Neuronal stem cell (in vitro differentiated cells): ENCODE results near the gene COL6A1.

ENCODE experiments used
- DNase-seq: peaks from one replicate; pipeline ENCODE4 v3.0.0-alpha.2; 2013; ENCODE audit warnings: low spot score
- H2AFZ ChIP-seq: one replicate; pipeline ENCODE4 v1.6.1; 2013; ENCODE audit warnings: mild to moderate bottlenecking, low read length, inconsistent platforms
- H2AK5ac ChIP-seq: 2 replicates; pipeline ENCODE4 v1.6.1; 2013; ENCODE audit warnings: low read depth, mild to moderate bottlenecking, inconsistent platforms, low read length, moderate library complexity, mixed read lengths
- H2BK120ac ChIP-seq: 2 replicates; pipeline ENCODE4 v1.6.1; 2013; ENCODE audit warnings: low read depth, mild to moderate bottlenecking, inconsistent platforms, low read length, moderate library complexity, mixed read lengths
- H2BK12ac ChIP-seq: one replicate; pipeline ENCODE4 v1.6.1; 2013; ENCODE audit warnings: low read length, inconsistent platforms
- H2BK15ac ChIP-seq: 2 replicates; pipeline ENCODE4 v1.6.1; 2013; ENCODE audit warnings: mild to moderate bottlenecking, low read length, inconsistent platforms, mixed read lengths
- H2BK5ac ChIP-seq: one replicate; pipeline ENCODE4 v1.6.1; 2013; ENCODE audit warnings: inconsistent platforms, mild to moderate bottlenecking, low read length, moderate library complexity
- H3K14ac ChIP-seq: one replicate; pipeline ENCODE4 v1.6.1; 2013; ENCODE audit warnings: low read length, inconsistent platforms
- H3K18ac ChIP-seq: 2 replicates; pipeline ENCODE4 v1.6.1; 2013; ENCODE audit warnings: low read length, inconsistent platforms
- H3K23ac ChIP-seq: 2 replicates; pipeline ENCODE4 v1.6.1; 2013; ENCODE audit warnings: low read depth, mild to moderate bottlenecking, mixed read lengths, low read length, inconsistent platforms; ENCODE audit not compliant: poor library complexity
- H3K27ac ChIP-seq: replicated peaks from 3 replicates; pipeline ENCODE4 v1.5.1; 2013; ENCODE audit warnings: low read length, inconsistent platforms
- H3K27me3 ChIP-seq, 3 experiments: 2 replicates each; pipeline ENCODE4 v1.6.1; 2013; ENCODE audit warnings: low read length in 3 of 3, mild to moderate bottlenecking in 2 of 3, inconsistent platforms in 1 of 3, low read depth in 1 of 3, mixed read lengths in 1 of 3, moderate library complexity in 1 of 3; ENCODE audit not compliant: control insufficient read depth in 3 of 3, insufficient read depth in 3 of 3
- H3K36me3 ChIP-seq, 2 donors: replicated peaks in 1 of 2; 2 replicates each; pipeline ENCODE4 v1.6.1; 2013; ENCODE audit warnings: low read length in 2 of 2; ENCODE audit not compliant: control insufficient read depth in 2 of 2, insufficient read depth in 2 of 2
- H3K4ac ChIP-seq: 2 replicates; pipeline ENCODE4 v1.6.1; 2013; ENCODE audit warnings: inconsistent platforms, mild to moderate bottlenecking, low read length, moderate library complexity
- H3K4me1 ChIP-seq, 2 donors: 1 replicate in 1 of 2; 2 replicates in 1 of 2; pipeline ENCODE4 v1.6.1; 2013; ENCODE audit warnings: low read length in 2 of 2, low read depth in 1 of 2; ENCODE audit not compliant: control insufficient read depth in 2 of 2, insufficient read depth in 1 of 2
- H3K4me2 ChIP-seq: one replicate; pipeline ENCODE4 v1.6.1; 2013; ENCODE audit warnings: mild to moderate bottlenecking, low read length, inconsistent platforms; ENCODE audit not compliant: insufficient read depth, poor library complexity, severe bottlenecking
- H3K4me3 ChIP-seq, 2 donors: 2 replicates each; pipeline ENCODE4 v1.5.1; 2013; ENCODE audit warnings: low read length in 2 of 2, mild to moderate bottlenecking in 2 of 2, inconsistent platforms in 1 of 2, moderate library complexity in 1 of 2
- H3K79me1 ChIP-seq: one replicate; pipeline ENCODE4 v1.6.1; 2013; ENCODE audit warnings: low read depth, mild to moderate bottlenecking, inconsistent platforms, low read length, moderate library complexity
- H3K9ac ChIP-seq: one replicate; pipeline ENCODE4 v1.6.1; 2013; ENCODE audit warnings: mild to moderate bottlenecking, low read depth, low read length, inconsistent platforms; ENCODE audit not compliant: poor library complexity
- H3K9me3 ChIP-seq, 2 donors: replicated peaks in 1 of 2; 2 replicates each; pipeline versions ENCODE3 to v1.6.1; 2013; ENCODE audit warnings: low read length in 2 of 2, mild to moderate bottlenecking in 2 of 2, inconsistent platforms in 1 of 2, low read depth in 1 of 2, mixed read lengths in 1 of 2, moderate library complexity in 1 of 2; ENCODE audit not compliant: control insufficient read depth in 2 of 2, insufficient read depth in 1 of 2
- H4K8ac ChIP-seq: one replicate; pipeline ENCODE4 v1.6.1; 2013; ENCODE audit warnings: low read depth, mild to moderate bottlenecking, inconsistent platforms, low read length, moderate library complexity
- H4K91ac ChIP-seq: one replicate; pipeline ENCODE4 v1.6.1; 2013; ENCODE audit warnings: low read length, low read depth, mild to moderate bottlenecking, inconsistent platforms; ENCODE audit not compliant: poor library complexity
- WGBS, 2 donors: extraction: QIAGEN DNeasy Blood & Tissue Kit; methylation state at CpG; one replicate each; pipeline ENCODE4 v1.1.7; 2013; ENCODE audit warnings: missing lambda C conversion rate in 2 of 2, mixed read lengths in 1 of 2; ENCODE audit not compliant: insufficient read length in 2 of 2, insufficient replicate concordance in 1 of 2; ENCODE audit errors: extremely low coverage in 2 of 2; 5-methylcytosine and 5-hydroxymethylcytosine counted together

COL6A1 gene

DNA sequence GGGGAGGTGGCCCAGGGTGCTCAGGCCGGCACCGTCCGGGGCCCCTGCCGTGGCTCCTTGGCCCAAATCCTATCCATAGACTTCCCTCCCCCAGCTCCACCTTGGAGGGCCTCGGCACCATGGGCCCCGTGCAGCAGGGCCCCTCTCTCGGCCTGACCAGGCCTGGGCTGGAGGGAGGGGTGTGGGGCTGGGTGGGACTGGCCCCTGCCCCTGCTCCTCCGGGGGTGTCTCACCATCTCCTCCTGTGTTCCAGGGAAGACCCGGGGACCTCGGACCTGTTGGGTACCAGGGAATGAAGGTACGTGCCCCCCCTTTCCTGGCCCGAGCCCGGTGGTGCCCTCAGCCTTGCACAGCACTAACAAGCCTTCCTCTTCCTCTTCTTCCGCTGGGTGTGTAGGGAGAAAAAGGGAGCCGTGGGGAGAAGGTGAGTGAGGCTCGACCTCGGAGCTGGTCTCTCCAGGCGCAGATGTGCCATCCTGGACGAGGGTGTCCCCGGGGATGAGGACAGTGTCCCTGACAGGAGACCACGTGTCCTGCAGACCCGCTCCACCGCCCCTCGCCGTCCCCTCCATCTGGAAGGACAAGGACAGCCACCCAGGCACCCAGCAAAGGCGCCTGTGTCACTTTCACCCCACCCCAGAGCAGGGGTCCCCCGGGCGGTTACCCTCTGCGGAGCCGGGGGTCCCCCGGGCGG, 7.9 kb downstream of the COL6A1 start:
- H2AFZ ChIP-seq = no peak overlapping the region
- no CpG with 5 or more reads among the region's 32 CpGs for WGBS, 2 donors
- H3K4me1 ChIP-seq = no peaks in the 10 kb centered on the region

GRCh38 chr21:45990049-45990711, 8.6 kb downstream of the COL6A1 start:
- H3K4ac ChIP-seq = no peak overlapping the region
- no peak for DNase-seq
- H3K23ac ChIP-seq = peak overlapping the region; percentile 93
- no peak overlapping the region for H2BK120ac ChIP-seq
- H3K4me2 ChIP-seq = no peak overlapping the region
- H3K9me3 ChIP-seq = no peaks in the 10 kb centered on the region
- H3K36me3 ChIP-seq = peaks cover 8 to 60% of the 10 kb centered on the region in 2 donors
- H3K9ac ChIP-seq = peak overlapping the region; percentile 70
- no peak overlapping the region for H4K8ac ChIP-seq
- no peak overlapping the region for H3K27ac ChIP-seq
- no peak overlapping the region for H2AFZ ChIP-seq
- peak overlapping the region in 1 of 2 donors; percentile 51 for H3K4me3 ChIP-seq
- WGBS, 2 donors = no CpG with 5 or more reads among the region's 30 CpGs
- no peak overlapping the region for H2BK5ac ChIP-seq
- peak overlapping the region; percentile 89 for H3K14ac ChIP-seq
- peaks cover 4% of the 10 kb centered on the region for H3K79me1 ChIP-seq
- no peak overlapping the region for H2BK12ac ChIP-seq
- peak overlapping the region; percentile 56 for H2AK5ac ChIP-seq
- no peak overlapping the region for H3K18ac ChIP-seq
- no peak overlapping the region for H2BK15ac ChIP-seq
- H3K27me3 ChIP-seq = no peaks in the 10 kb centered on the region
- no peaks in the 10 kb centered on the region for H3K4me1 ChIP-seq
- H4K91ac ChIP-seq = no peak overlapping the region

More for the DNA sequence above, 7.9 kb downstream of the COL6A1 start:
- H2BK15ac ChIP-seq = no peak overlapping the region
- H3K4me3 ChIP-seq = no peak overlapping the region
- no peak overlapping the region for H2AK5ac ChIP-seq
- peak overlapping the region; percentile 63 for H3K9ac ChIP-seq
- no peak overlapping the region for H3K27ac ChIP-seq
- H3K36me3 ChIP-seq = peaks cover 8 to 62% of the 10 kb centered on the region in 2 donors
- H3K4me2 ChIP-seq = no peak overlapping the region
- H3K27me3 ChIP-seq = no peaks in the 10 kb centered on the region
- H3K23ac ChIP-seq = no peak overlapping the region
- H2BK12ac ChIP-seq = no peak overlapping the region
- no peak overlapping the region for H3K18ac ChIP-seq
- no peak overlapping the region for H2BK120ac ChIP-seq
- H3K4ac ChIP-seq = no peak overlapping the region
- no peak for DNase-seq
- H4K8ac ChIP-seq = no peak overlapping the region
- no peak overlapping the region for H3K14ac ChIP-seq
- H2BK5ac ChIP-seq = no peak overlapping the region
- H4K91ac ChIP-seq = no peak overlapping the region
- H3K79me1 ChIP-seq = peaks cover 4% of the 10 kb centered on the region
- H3K9me3 ChIP-seq = no peaks in the 10 kb centered on the region

- H3K27ac ChIP-seq = no peak overlapping the region
- H2AK5ac ChIP-seq = peak overlapping the region; percentile 56
- H3K4me3 ChIP-seq = no peak overlapping the region
- H3K36me3 ChIP-seq = peaks cover 8 to 53% of the 10 kb centered on the region in 2 donors
- no peak overlapping the region for H3K14ac ChIP-seq
- H2BK120ac ChIP-seq = no peak overlapping the region
- DNase-seq = no peak
- no peaks in the 10 kb centered on the region for H3K9me3 ChIP-seq
- H2BK5ac ChIP-seq = no peak overlapping the region
- H3K4ac ChIP-seq = no peak overlapping the region
- H3K4me1 ChIP-seq = no peaks in the 10 kb centered on the region
- no peak overlapping the region for H2BK12ac ChIP-seq
- H4K91ac ChIP-seq = no peak overlapping the region
- peak overlapping the region; percentile 93 for H3K23ac ChIP-seq
- no CpG with 5 or more reads among the region's 45 CpGs for WGBS, 2 donors
- peaks cover 4% of the 10 kb centered on the region for H3K79me1 ChIP-seq
- no peak overlapping the region for H3K18ac ChIP-seq
- no peak overlapping the region for H3K4me2 ChIP-seq
- no peak overlapping the region for H3K9ac ChIP-seq
- H4K8ac ChIP-seq = no peak overlapping the region
- H3K27me3 ChIP-seq = no peaks in the 10 kb centered on the region
- no peak overlapping the region for H2AFZ ChIP-seq
- no peak overlapping the region for H2BK15ac ChIP-seq
Observed at GRCh38 chr21:45990741-45991605, 9.4 kb downstream of the COL6A1 start.
